ENCODE data around the gene CHI3L2.
"Not testable (repeated sequence)": the region's sequence is repeated elsewhere in the genome, so short reads cannot be mapped to it uniquely, and the experiment has no call there.

CHI3L2 gene

DNA sequence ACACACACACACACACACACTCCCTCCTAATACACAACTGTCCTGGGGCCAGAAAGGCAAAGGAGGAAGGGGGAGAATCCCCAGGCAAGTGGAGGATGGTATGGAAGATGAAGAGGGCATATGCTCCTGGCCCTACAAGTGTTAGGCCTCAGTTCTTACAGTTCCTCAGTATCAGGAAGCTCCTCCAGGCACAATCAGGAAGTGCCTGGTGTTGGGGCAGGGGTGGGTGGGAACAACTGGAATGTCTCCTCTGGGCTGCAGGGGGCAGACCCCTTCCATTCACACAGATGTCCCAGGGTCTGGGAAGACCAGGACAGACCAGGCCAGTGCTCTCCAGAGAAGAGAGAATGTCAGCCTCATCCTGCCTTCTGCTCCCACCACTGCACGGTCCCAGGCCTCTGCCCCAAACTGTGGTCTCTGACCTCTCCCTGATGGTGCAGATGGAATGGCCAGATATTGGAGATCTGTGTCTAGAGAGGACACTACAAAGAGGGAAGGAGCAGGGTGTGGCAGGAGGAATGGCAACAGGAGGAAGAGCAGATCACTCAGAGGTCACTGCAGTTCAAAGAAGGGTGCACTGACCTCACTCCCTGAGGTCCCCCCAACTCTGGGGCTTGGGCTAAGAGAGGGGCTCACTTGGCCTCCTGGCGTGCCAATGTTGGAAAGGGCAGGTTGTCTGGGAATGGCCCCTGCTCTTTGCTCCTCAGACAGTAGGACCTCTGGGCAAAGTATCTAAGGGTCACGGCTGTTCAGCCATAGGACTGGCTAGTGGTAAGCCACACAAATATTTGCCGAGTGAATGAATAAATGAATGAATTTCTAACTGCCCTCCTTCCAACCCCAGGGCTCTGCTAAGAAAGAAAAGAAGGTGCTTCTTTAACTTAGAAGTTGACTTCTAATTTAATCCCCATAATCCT lies 24.5 kb upstream of the CHI3L2 start:
- no peak for DNase-seq

DNA sequence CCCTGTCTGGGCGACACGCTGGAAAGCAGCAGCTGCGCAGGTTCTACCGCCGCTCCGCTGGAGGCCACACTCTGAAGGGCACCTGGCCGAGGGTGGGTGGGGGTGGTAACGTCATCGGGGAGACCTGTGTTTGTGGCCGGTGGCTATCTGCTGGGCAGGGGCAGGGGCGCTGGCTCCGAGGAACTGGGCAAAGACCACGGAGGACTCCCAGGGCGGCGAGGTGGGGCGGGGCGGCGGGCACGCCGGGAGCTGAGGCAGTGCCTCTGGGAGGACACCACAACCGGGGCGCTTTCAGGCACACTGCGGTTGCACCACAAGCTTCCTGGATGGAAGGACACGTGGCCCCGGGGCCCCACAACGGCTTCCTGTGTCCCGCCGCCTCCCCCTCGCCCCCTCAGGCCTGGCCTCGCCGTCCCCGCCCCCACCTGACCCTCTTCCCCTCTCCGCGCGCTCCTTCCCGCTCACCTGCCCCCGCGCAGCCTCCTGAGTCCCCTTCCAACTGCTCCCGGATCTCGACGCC lies 23.8 kb upstream of the CHI3L2 start:
- no peak for DNase-seq

DNA sequence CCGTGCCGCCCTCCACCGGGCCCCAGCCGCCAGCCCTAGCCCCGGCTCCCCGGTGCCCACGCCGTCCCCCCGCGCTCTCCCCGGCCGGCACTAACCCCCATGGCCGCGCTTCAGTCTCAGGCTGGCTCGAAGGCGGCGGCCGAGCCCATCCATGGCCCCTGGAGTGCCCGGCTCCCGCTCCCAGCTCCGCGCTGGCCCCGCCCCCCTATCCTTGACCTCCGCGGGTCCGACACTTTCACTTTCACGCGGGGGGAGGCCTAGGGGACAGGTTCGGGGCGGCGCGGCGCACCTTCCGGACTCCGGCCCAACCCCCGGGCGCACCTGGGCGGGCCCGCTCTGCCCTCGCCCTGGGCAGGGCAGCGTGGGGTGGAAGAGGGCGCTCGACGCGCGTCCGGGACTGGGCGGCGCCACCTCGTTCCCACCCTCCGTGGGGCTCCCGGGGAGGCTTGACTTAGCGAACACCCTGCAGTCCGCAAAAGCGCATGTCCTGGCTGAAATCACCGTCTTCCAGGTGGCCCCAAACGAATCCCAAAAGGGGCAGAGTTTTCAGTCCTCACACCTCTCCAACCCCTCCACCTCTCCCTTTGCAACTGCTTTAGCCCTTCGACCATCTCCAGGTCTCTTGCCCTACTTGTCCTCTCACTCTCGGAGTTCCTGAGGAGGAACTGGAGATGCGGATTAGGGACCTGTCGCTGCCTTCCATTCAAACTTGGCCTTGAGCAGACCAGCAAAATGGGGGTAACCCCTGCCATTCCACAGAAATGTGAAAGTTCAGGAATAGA lies 23.1 kb upstream of the CHI3L2 start:
- DNase-seq: no peak

DNA sequence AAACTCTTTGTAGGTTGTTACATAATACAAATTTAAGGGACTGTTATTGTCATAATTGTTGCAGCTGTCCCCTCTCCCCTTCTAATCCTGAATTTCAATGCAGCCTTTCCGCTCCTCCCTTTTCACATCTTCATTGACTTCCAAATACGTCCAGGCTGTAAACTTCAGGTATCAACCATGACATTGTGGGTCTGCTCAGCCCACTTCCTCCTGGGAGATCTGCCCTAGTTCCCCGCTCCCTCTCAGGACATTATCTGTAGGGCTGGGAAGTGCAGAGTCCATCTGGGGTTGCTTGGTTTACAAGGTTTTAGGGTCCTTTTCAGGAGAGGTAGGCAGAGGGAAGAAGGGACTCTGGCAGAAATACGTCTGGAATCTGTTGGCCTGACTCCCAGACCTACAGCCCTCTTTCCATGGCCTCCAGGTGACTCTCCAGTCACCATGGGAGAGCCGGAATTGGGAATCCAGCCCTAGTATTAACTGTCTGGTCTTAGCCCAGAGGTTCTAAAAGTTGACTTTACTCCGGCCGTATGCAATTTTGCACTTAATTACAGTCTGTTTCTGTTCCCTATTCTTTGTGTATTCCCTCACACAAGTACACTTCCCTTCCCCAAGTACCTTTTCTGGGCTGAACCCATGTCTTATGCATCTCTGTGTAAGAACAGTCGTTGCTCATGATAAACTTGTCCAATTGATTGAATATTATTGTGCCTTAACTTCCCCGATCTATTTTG lies 22.4 kb upstream of the CHI3L2 start:
- DNase-seq: no peak

DNA sequence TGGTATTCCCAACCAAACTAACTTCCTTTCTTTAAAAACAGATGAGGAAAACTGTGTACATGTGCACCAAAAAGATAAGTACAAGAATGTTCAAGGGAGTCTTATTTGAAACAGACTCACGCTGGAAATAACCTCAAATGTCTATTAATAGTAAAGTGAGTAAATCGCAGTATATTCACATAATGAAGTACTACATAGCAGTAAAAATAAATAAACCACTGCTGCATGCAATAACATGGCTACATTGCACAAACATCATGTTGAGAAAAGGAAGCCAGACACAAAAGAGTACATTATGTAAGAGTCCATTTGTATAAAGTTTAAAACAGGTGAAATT lies 21.8 kb upstream of the CHI3L2 start:
- DNase-seq: no peak

DNA sequence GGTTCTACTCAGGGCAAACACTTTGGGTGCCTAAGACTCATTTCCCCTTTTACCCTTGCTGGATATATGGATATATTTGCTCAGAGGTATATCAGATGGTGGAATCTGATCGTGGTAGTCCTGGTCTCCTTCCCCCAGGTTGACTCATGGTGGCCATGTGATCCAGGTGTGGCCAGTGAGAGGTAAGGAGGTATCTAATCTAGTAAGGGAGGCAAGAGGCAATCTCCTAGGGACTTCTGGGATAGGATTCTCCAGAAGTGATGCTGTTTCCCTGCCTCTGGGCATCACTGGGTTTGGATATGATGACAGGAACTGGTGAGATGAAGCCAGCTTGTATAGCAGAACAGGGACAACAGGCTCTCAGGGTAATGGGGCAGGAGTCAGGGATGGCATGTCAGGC lies 18.6 kb upstream of the CHI3L2 start:
- no peak for DNase-seq

DNA sequence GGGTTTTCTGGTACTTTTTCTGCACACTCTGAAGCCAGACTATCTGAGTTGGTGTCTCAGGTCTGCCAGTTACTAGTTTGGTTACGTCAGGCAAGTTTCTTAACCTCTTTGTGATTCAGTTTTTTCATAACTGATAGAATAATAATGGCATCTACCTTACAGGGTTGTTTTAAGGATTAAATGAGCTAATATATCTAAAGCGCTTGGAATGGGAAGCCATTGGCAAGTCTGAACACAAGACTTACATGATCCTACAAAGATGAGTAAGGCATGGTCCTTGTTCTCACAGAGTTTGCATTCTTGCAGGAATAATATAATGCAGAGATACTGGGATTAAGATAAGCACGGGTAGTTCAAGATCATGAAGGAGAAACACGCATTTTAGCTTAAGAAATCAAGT lies 17.9 kb upstream of the CHI3L2 start:
- DNase-seq: no peak

DNA sequence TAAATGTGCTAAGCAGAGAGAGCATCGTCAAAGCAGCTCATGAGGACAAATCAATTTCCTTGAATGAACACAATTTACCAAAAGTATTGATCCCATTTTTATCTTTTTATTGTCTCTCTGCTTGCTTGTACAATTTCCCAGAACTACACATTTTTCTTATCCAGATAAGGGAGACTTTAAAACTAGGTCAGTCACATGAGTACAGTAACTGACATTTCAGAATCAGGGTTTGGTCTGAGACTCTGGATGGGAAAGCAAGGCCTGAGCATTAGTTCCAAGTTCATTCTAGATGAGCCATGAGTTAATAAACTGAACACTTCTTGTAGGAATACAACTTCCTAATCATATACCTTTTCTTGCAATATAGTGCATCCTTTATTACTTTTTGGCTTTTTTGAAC lies 15.6 kb upstream of the CHI3L2 start:
- DNase-seq: no peak

DNA sequence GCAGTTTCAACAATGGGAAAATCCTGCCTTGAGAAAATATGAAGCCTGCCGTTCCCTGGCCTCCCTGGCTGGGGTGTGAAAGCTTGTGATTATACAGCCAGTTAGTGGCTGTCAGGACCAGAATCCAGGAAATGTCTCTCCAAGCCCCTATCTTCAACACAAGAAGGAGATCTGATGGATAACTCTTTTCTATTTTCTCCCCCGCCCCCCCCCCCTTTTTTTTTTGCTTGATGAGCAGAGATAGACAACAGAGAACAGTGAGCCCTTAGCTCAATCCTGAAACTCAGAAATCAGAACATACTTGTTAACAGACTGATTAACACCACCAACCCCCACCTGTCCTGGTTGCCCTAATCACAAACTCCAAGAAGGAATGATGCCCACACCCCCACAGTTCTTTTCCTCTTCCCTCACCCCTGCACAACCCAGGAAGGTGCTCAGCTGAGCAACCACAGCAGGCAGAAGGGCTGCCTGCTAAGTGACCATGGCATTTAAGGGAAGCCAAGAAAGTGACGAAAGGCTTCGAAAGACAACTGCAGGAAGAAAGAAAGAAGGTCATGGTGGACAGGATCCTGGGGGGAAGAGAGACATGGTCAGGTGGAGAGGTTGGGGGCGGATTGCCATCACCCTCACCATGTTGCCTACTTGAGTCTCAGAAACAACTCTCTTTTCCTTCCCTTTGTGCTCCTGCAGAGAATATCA lies 14.7 kb upstream of the CHI3L2 start:
- DNase-seq: no peak

DNA sequence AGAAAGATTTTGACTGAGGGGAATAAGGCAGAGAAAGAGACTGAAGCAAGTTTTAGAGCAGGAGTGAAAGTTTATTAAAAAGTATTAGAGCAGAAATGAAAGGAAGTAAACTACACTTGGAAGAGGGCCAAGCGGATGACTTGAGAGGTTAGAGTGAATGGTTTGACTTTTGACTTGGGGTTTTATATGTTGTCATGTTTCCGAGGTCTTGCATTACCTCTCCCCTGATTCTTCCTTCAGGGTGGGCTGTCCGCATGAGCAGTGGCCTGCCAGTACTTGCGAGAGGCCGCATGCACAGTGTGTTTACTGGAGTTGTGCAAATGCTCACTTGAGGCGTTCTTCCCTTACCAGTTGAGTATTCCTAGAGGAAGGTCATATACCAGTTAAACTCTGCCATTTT lies 14.1 kb upstream of the CHI3L2 start:
- DNase-seq: no peak

DNA sequence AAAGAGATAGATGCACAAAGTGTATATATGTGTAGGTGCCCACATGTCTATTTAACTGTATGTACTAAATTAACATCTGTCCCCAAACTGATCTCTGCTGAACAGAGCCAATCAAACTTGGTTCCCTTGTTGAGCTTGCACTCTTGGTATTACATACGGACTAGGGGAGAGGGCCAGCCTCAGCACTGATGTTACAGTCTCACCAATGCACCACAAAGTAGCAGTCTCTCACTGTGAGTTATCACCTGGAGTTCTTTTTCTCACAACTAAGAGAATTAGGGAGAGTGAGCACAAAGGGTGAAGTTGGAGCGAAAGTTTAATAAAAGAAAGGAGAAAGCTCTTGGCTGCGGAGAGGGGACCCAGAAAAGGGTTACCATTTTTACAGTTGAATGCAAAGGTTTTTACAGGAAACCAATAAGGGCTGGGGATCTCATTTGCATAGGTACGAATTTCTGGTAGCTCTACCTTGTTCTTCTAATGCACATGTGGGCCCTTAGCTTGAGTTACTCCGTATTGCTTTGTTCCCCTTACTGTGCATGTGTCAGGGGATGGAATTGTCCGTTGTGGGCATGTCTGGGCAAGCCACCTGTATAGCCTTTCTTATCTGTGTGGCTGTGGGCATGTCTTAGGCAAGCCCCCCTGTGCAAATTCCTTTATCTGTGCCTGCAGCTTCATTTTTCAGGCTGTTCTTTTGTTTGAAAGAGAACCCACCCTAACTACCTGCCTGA lies 13.3 kb upstream of the CHI3L2 start:
- DNase-seq: no peak

DNA sequence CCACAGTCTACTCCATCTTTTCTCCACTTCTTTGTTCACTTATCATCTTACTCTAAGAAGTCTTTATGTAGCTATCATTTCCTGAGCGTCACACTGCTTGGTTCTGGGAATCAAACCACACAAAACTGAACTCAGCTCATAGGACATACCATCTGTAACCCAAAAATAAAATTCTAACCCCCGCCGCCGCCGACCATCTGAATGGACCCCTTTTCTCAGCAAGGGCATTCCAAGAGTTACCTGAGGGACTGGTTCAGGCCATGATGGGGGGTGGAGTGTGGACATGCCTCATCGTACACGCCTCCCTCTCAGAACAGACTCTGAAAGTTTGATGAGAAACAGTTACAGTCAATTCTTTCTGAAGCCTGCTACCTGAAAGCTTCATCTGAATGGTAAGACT lies 12.6 kb upstream of the CHI3L2 start:
- no peak for DNase-seq

DNA sequence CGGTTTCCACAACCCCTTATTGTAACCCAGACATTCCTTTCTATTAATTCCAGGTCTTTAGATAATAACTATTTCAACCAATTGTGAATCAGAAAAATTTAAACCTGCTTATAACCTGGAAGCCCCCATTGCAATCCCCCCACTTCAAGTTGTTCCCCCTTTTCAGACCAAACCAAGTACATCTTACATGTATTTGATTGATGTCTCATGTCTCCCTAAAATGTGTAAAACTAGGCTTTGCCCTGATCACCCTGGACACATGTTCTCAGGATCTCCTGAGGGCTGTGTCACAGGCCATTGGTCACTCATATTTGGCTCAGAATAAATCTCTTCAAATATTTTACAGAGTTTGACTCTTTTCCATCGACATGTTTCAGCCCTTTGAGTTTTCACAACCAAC lies 12.2 kb upstream of the CHI3L2 start:
- DNase-seq: not testable (repeated sequence)

DNA sequence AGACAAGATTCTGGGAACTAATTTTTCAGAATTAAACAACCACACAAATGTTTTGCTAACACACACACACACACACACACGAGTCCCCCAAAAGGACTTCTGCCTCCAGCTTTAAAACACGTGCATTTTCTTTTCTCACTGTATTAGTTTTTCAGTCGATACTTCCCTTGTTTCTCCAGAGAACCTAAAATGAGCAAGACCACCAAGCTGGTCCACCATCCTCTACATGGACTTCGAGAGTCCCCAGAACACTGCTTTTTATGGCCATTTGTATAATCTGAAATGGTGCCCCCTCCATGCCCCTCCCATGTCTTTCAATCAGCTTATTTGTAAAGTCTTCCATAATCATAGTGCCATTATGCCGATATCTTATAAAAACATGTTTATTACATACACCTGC lies 10.8 kb upstream of the CHI3L2 start:
- DNase-seq: no peak

DNA sequence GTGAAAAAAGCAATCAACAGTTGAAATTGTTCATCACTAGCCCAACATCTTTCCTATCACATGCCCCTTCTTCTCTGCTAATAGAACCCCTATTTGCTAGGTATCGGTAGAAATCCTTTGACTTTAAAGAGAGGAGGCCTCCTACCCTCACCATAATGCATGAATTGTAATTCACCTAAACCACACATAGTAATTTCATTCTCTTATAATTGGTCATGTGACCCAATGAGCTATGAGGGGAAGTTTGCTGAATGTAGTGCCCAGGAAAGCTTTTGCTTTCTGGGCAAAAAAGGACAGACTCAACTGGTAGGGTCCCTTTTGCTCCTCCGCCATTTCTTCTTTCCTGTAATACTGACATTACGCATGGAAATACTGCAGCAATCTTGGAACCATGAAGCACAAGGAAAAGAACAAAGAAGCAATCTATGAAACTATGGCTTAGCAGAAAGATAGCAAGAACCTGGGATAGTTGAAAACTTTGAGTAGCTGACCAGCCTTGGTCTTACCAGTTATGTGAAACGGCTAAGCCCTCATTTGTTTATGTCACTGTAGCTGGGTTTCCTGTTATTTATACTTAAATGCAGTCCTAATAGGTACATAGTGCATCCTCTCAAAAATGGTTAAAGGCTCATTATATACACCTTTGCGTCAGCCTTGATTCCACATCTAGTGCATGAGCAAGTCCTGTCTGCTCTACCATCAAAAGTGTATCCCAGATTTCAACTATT lies 10.2 kb upstream of the CHI3L2 start:
- no peak for DNase-seq

DNA sequence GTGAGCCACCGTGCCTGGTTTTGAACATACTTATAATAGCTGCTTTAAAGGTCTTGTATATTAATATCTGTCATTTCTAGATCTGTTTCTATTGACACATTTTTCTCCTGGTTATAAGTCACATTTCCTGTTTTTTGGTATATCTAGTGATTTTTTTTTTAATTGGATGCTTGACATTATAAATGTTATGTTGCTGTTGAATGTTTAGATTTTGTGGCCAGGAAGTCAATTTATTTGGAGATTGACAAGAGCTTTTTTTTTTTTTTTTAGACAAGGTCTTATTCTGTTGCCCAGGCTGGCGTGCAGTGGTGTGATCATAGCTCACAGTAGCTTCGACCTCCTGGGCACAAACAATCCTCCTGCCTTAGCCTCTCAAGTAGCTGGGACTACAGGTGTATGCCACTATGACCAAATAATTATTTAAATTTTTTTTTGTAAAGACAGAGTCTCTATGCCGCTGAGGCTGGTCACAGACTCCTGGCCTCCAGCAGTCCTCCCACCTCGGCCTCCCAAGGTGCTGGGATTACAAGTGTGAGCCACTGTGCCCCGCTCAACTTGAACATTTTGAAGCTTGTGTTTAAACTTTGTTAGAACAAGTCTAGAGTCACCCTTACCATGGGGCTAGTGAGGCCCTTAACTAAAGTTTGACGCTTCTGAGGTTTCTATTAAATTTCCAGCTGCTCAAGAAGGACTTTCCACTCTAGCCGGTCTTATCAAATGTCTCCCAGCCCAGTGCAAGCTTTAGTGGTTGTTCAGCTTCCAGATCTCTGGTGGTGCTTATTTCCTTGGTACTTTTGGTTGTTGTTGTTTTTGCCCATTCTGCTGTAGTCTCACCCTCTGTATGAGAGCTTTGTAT lies 8.6 kb upstream of the CHI3L2 start:
- DNase-seq: no peak

DNA sequence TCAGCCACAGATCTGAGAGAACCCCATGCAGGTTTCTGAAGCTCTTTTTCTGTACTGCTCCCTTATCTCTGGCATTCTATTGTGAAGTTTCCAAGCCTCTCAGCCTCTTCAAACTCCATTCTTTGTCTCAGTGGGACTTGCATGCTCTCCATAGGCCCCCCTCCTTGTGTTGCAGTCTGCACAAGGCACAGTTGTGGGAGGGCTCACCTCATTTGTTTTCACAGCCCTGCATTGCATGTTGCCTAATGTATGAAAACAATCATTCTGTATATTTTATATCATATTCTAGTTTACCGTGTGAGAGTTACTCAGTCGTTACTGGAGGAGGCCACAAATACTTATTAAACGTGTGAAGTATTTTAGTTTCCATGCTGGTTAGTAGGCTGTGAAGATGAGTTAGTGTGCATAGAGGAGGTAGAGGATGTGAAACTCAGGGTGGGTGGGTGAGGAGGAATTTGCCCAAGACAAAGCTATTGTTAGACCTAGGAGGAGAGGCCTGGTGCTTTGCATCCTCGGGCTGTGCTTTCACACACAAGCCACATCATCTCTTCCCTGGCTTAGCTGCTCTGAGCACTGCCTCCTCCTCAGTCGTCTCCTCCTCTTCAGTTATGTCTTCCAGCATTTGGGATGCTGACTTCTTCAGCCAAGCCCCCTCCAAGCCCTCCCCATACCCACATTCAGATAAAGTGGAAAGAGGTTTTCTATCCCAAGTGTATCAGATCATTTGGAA lies 7.8 kb upstream of the CHI3L2 start:
- no peak for DNase-seq

DNA sequence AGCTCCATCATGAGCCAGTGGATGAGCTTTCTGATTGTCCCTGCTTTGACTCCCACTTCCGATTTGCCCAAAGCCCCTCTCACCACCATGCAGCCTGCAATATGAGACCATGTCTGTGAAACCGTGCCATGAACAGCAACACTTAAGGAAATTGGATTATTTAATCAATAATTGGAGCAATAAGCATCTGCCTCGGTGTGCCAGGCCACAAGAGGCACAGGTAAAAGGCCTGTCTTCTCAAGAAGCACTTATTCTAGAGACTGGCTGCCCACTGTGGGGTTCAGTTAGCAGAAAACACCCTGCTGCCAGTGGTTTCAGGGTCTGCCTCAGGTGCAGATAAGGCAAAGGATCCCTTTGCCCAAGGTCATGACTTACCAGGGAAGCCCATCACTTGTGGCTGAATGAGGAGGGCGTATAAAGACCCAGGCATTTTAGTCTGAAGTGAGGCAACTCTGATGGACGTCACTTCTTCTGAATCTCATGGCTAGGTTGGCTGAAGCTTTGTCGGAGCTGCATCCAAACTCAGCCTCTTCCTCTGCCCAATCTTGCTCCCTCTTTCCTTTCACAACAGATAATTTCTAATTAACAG lies 7.1 kb upstream of the CHI3L2 start:
- no peak for DNase-seq

DNA sequence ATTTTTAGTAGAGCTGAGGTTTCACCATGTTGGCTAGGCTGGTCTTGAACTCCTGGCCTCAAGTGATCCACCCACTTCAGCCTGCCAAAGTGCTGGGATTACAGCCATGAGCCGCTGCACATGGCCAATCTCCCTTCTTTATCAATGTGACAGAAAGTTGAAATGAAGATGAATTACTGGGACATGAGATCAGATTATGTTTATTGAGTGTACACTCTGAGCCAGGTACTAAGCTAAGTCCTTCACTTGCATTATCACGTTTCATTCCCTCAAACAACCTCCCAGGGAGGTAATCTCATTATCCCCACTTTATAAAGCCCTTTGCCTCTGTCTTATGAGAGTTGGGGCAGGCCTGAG lies 6.3 kb upstream of the CHI3L2 start:
- no peak for DNase-seq

All from T1000 (cell line).